Right kidney (tissue), 1 donor: Measurements from ENCODE around the gene PCBD2.
"Not testable (repeated sequence)": the region's sequence is repeated elsewhere in the genome, so short reads cannot be mapped to it uniquely, and the experiment has no call there.

ENCODE experiments used
- DNase-seq: peaks from one replicate; pipeline ENCODE4 v3.0.0-alpha.2; 2016

PCBD2 gene

GRCh38 chr5:134905246-134905996 is 490 bp downstream of the PCBD2 start:
- DNase-seq: peak; percentile 96

GRCh38 chr5:134906811-134907210 is 1.9 kb downstream of the PCBD2 start:
- no peak for DNase-seq

- not testable (repeated sequence) for DNase-seq
Measured at GRCh38 chr5:134910752-134911151, 5.8 kb downstream of the PCBD2 start.

- DNase-seq: no peak
Measured at GRCh38 chr5:134911285-134912206, 6.6 kb downstream of the PCBD2 start.

- DNase-seq: no peak
Measured at GRCh38 chr5:134913254-134913653, 8.3 kb downstream of the PCBD2 start.

GRCh38 chr5:134913795-134914194 is 8.9 kb downstream of the PCBD2 start:
- no peak for DNase-seq

GRCh38 chr5:134917070-134917815 is 12.3 kb downstream of the PCBD2 start:
- peak; percentile 8 for DNase-seq

- no peak for DNase-seq
Measured at GRCh38 chr5:134918861-134919260, 13.9 kb downstream of the PCBD2 start.

- DNase-seq: no peak
Measured at GRCh38 chr5:134920848-134921575, 16.1 kb downstream of the PCBD2 start.

GRCh38 chr5:134932508-134932907 is 27.6 kb downstream of the PCBD2 start:
- DNase-seq: no peak

GRCh38 chr5:134934202-134934601 is 29.3 kb downstream of the PCBD2 start:
- no peak for DNase-seq

GRCh38 chr5:134935711-134936602 is 31.0 kb downstream of the PCBD2 start:
- no peak for DNase-seq

- DNase-seq: no peak
Measured at GRCh38 chr5:134937526-134937925, 32.6 kb downstream of the PCBD2 start.

GRCh38 chr5:134938030-134938429 is 33.1 kb downstream of the PCBD2 start:
- DNase-seq: no peak

GRCh38 chr5:134939500-134939899 is 34.6 kb downstream of the PCBD2 start:
- no peak for DNase-seq

GRCh38 chr5:134943547-134943946 is 38.6 kb downstream of the PCBD2 start:
- DNase-seq: no peak

- DNase-seq: no peak
Measured at GRCh38 chr5:134944630-134945029, 39.7 kb downstream of the PCBD2 start.

GRCh38 chr5:134945041-134945440 is 40.1 kb downstream of the PCBD2 start:
- DNase-seq: no peak

GRCh38 chr5:134948911-134949310 is 44.0 kb downstream of the PCBD2 start:
- DNase-seq: no peak

- DNase-seq: no peak
Measured at GRCh38 chr5:134949316-134949715, 44.4 kb downstream of the PCBD2 start.
